ENCODE results near the gene GPBP1.
"Not testable (repeated sequence)": the region's sequence is repeated elsewhere in the genome, so short reads cannot be mapped to it uniquely, and the experiment has no call there.

The GPBP1 gene, protein sequence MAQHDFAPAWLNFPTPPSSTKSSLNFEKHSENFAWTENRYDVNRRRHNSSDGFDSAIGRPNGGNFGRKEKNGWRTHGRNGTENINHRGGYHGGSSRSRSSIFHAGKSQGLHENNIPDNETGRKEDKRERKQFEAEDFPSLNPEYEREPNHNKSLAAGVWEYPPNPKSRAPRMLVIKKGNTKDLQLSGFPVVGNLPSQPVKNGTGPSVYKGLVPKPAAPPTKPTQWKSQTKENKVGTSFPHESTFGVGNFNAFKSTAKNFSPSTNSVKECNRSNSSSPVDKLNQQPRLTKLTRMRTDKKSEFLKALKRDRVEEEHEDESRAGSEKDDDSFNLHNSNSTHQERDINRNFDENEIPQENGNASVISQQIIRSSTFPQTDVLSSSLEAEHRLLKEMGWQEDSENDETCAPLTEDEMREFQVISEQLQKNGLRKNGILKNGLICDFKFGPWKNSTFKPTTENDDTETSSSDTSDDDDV

DNA sequence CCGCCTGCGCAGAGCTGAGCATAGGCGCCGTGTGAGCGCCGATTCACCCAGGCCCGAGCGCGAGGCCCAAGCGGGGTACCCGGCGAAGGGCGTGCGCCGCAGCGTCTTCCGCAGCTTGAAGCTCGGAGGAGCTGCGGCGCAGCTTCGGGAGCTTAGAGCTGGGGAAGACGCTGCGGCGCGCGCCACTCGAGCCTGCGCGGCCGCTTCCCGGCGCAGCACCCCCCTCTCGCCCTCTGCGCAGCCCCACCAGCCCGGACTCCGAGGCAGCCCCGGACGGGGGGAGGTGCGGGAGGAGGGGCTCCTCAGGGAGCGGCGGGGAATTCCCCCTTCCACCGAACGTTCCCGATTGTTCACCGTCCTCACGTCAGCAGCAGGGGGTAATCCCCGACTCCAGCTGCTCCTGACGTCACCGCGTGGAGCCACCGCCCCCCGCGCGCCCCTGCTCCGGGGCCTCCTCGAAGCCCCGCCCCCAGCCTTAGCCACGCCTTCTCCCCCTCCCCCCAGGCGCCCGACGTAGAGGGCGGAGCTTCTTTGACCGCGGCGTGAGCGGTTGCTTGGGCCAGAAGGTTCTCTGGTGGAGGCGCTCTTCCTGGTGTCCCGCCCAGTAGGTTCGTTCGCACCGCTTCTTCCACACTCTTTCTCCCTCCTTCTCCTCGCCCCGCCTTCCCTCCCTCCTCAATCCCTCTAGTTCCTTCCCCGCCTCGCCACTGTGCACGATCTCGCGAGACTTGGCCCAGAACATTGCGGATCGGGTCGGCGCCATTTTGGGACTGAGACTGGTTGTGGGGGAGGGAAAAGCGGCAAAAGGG lies at the start of gene GPBP1:
GPBP1 (plus strand) TSS at position 741 of the 809 bp plus-strand sequence. CDS start 40,072 bp downstream, outside the sequence.
- DNase-seq = peak; percentile 99

DNA sequence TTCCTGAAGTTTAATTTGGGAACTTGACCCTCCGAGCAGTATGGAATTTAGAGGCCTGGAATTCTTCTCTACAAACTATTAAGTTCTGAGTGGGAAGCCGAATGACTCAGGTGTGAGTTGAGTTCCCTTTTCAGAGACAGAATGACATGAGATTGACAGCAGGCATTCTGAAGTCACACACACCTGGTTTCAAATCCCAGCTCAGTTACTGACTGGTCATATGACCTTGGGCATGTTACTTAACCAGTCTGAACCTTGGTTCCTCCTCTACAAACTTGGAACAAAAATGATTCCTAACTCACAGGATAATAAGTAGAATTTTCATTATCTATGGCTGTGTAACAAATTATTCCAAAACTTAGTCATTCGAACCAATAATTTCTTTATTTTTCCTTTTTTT lies 45.5 kb upstream of the GPBP1 start:
- DNase-seq = no peak

DNA sequence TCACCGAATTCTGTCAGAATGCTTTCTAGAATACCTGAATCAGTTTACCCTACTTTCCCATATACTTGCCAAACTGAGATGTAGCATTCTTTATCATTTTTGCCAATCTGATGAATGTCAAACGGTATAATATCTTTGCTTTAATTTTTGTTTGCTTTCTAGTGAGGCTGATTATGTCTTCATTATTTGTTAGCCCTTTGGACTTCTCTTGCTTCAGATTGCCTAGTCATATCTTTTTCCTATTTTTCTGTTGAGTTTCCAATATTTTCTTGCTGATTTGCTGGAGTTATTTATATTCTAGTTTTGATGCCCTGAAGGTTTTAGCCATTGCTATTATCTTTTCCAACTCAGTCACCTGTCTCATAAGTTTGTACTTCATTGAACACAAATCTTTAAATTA lies 40.3 kb upstream of the GPBP1 start:
- DNase-seq = no peak

DNA sequence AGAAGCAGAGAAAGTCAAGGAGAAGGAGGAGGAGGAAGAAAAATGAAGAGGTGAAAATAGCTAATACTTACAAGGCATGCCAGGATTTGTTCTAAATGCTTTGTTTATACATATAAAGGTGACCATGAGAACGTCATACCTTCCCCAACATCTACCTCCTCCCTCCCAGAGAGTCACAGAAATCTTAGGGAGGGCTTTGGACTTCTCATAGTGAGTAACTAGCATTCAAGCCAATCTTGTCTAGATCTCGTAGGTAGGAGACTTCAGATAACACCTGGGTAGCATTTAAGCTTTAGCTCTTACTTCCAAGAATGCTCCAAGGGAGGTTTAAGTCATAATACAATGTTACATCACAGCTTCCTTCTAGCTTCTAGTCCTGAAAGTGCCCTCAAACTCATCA lies 36.5 kb upstream of the GPBP1 start:
- no peak for DNase-seq

DNA sequence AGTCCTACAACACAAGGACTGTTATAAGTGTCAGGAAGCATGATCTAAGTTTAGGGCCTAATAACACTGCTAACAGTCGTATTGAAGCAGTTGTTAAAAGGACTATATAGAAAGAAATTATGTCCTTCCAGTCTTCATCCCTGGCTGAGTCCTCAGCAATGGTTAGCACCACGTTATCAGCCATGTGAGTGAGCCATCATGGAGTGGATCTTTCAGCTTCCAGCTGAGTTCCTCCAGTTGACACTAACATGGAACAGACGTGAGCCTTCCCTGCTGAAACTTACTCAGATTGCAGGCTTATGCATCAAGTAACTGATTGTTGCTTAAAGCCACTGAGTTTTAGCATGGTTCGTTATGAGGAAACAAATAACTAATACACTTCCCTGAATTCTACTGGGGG lies 21.5 kb upstream of the GPBP1 start:
- DNase-seq = no peak

DNA sequence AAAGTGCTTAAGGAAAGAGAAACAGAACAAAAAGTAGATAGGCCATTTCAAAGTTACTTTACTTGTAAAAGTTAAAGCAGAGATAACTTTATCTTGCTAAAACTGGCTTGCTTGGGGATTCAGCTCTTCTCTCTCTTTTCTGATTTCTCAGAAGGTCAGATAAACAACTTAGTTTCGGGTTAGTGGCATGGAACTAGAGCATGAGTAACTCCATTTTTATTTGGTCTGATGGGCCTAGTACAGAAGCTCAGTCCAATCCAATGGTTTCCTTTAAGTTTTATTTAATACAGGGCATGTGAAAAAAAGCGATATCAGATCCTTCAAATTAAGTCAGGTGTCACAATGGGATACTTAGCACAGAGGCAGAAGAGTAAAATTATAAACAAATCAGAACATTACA lies 18.8 kb upstream of the GPBP1 start:
- DNase-seq = no peak

DNA sequence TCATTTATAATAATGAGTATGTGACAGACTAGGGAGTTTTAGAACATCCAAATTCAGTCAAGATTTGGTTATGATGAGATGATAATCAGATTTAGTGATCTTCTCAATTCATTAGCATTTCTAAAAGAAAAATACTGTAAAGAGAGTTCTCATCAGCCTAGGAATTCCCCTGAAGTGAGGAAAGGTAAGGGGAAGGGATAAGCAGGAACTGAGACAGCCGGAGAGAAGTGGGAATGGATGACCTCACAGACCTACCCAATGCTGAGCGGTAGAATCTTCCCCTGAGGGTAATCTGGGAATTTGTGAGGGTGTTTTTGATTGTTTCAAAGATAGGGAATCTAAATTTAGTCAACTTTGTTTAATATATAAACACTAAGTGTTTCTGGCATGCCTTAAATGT lies 16.7 kb upstream of the GPBP1 start:
- no peak for DNase-seq

DNA sequence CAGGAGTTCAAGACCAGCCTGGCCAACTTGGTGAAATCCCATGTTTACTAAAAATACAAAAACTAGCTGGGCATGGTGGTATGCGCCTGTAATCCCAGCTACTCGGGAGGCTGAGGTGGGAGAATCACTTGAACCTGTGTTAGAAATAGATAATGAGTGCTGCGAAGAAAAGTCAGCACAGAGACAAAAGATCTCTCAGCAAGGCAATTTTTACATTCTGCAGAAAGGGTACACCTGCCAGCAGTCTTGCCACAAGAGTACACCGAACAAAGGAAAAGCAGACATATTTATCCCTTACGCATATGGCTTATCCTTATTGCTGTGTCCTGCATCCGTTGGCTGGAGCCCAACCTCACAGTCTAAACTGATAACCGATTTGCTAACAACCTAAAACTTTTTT lies 16.2 kb upstream of the GPBP1 start:
- no peak for DNase-seq

DNA sequence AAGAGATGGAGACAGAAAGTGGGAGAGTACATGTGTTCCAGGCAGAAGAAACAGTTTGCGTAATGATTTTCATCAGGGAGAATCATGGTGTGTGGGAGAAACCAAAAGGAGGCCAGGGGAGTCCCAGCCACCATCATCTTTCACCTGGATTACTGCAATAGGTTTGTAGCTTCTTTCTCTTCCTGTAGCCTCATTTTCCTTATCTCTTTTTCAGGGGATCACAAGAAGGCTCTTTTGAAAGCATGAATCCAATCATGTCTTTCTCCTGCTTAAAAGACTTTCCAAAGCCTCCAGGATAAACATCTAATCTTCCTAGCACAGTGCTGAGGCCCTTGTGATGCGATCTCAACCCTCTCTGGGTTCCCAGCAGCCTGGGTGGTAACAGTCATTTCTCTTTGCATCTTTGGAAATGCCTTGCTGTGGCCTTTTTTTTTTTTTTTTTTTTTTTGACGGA lies 10.3 kb upstream of the GPBP1 start:
- DNase-seq = no peak

DNA sequence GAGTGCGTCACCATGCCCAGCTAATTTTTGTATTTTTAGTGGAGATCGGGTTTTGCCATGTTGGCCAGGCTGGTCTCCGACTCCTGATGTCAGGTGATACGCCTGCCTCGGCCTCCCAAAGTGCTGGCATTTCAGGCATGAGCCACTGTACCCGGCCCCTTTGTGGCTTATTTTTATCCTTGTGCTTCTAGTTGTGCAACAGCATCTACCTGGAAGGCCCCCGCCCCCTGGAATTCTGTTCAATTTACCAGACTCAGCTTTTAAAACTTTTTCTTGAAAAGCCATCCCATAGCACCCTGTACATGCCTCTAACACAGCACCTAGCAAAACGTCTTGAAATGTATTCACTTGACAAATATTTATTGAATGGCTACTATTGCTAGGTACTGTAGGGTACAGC lies 9.7 kb upstream of the GPBP1 start:
- DNase-seq = no peak

DNA sequence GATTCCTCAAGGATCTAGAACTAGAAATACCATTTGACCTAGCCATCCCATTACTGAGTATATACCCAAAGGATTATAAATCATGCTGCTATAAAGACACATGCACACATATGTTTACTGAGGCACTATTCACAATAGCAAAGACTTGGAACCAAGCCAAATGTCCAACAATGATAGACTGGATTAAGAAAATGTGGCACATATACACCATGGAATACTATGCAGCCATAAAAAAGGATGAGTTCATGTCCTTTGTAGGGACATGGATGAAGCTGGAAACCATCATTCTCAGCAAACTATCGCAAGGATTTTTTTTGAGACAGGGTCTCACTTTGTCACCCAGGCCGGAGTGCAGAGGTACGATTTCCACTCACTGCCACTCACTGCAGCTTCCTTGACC lies 8.7 kb upstream of the GPBP1 start:
- DNase-seq = not testable (repeated sequence)

DNA sequence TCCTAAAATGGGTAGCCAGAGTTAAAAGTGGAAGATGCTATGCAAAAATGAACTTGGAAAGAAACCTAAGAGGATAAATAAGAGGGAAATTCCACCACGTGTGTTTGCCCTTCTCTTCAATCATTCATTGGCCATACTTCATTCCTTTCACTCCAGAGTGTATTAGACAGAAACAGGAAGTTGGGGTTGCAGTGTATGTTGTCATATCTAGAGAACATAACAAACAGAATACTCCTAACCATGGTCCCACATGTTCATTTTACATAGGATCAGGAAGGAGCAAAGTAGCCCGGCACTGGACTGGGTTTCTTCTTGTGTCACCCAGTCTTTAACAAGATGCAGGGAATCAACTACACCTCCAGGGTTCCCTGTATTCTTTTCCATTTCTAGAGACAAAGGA lies 7.6 kb upstream of the GPBP1 start:
- DNase-seq = peak; percentile 49 to 73

DNA sequence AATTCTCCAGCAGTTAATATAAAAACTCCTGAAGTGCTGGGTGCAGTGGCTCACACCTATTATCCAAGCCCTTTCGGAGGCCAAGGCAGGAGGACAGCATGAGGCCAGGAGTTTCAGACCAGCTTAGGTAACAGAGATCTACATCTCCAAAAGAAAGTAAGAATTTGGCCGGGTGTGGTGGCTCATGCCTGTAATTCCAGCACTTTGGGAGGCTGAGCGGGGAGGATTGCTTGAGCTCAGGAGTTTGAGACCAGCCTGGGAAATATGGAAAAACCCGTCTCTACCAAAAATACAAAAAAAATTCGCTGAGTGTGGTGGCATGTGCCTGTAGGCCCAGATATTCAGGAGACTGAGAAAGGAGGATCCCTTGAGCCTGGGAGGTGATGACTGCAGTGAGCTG lies 6.7 kb upstream of the GPBP1 start:
- no peak for DNase-seq

DNA sequence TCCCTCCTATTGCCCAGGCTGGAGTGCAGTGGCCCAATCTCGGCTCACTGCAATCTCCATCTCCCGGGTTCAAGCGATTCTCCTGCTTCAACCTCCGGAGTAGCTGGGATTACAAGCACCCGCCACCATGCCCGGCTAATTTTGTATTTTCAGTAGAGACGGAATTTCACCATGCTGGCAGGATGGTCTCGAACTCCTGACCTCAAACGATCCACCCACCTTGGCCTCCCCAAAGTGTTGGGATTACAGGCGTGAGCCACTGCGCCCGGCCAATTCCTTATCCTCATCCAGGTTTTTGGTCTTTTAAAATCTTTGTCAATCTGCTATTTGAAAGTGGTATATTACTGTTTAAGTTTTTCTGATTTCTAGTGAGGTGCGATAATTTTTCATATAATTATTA lies 3.7 kb upstream of the GPBP1 start:
- DNase-seq = not testable (repeated sequence)

DNA sequence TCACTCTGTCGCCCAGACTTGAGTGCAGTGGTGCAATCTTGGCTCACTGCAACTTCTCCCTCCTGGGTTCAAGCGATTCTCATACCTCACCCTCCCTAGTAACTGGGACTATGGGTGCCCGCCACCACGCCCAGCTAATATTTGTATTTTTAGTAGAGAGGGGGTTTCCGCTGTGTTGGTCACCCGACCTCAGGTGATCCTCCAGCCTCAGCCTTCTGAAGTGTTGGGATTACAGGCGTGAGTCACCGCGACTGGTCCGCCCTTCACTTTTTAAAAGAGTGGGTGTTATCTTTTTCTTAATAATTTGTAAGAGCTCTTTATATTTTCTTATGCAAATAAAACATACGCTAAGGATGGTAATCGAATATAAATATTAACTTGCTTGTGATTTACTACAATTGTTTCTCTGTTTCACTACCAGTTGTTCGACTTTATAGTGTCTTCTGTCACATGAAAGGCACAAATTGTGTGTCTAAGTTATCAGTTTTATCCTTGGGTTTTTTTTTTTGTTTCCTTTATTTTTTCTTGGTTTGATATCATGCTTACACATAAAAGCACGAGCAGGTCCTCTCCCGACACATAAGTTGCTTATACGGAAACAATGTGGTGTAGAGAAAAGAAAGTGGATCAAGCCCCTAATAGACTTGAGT lies 1.9 kb upstream of the GPBP1 start:
- DNase-seq = no peak

DNA sequence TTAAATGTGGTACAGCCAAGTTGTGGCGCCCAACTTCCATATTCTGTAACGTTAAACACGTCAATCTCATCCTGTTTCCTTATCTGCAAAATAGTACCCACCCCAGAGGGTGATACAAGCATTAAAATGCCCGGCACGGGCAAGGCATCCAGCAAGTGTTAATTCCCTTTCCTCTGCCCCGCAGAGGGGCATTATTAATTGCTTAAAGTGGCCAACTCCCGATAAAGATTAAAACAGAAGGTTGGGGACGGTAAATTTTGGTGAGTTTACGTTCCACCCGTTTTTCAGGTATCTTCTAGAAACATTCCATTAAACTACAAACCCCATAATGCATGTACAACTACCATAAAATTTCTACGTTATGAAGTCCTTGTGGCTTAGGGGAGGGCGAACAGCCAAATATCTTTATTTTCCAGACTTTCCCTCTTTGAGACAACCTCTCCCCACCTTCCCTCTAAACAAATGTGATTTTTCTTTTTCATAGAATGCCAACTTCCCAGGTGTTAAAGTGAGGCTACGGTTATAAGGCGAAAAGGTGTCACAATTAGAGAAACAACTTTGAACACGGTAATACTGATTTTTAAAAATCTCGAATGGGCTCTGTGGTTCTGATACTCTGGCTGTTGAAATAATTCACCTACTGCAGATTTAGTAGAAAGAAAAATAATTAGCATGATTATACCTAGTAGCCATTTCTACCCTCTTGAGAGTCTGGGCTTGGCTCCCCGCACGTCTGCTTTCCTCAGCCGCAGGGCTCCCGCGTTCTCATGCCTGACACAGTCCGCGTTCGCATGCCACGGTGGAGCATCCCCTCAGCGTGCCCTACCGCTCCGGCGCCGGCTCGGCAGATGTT lies 1.2 kb upstream of the GPBP1 start:
- DNase-seq = peak; percentile 61 to 72

DNA sequence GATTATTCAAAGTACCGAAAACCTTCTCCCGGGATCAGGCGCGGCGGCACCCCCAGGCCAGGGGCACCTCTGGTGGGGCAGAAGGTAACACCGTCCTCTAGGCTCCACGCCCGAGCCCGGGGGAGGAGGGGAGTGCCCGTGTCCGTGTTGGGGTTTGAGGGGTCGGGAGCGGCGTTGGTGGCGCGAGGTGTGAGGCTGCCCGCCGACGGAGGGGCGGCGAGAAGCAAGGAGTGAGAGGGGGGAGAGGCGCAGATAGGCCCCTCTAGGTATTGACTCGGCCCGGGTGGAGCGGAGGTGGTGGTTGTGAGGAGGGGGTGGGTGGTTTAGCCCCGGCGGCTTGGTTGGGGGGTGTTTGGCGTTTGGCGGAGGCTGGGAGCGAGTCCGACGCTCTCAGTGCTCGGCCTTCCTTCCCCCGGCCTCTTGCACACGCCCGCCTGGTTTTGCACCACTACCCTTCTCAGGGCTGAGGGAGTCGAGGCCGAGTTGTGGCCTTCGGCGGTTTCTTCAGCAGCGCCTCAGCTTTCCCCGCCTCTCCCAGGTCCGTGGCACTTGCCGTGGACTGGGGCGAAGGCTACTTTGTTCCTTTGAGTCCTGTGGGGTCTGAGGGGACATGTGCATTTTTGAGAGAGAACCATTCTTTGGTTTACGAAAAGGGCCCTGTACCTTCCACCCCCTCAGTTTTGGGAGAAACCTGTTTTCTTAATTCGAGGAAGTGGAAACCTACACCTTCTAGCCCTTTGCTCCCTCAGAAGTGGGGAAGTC lies 450 bp downstream of the GPBP1 start:
- peak; percentile 34 to 62 for DNase-seq

DNA sequence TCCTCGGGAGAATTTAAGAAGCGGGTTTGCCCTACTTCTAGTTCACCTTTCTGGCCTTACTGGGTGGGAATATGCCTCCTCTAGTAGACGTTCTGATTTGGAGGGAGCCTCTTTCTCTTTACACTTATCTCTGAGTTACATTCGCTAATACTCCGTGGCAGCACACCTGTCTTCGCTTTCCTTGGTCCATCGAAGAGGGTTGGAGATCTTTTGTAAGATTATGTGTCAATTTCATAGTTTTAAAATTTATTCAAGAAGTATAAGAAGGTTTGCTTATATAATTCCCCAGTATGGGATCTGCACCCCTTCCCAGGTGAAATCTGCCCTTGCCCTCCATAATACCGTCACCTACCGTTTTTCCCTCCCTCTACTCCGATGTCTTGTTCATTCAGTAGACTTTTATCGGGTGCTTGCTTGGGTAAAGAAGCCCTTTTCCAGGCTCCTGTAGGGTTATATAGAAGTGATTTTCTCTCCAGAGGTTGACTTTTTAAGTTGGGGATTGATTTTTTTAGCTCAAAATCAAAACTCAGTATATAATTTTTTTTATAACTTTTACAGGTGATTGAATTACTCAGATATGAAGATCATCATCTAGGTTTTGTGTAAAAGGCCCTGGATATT lies 1.1 kb downstream of the GPBP1 start:
- DNase-seq = peak in 1 of 2 experiments; percentile 62

DNA sequence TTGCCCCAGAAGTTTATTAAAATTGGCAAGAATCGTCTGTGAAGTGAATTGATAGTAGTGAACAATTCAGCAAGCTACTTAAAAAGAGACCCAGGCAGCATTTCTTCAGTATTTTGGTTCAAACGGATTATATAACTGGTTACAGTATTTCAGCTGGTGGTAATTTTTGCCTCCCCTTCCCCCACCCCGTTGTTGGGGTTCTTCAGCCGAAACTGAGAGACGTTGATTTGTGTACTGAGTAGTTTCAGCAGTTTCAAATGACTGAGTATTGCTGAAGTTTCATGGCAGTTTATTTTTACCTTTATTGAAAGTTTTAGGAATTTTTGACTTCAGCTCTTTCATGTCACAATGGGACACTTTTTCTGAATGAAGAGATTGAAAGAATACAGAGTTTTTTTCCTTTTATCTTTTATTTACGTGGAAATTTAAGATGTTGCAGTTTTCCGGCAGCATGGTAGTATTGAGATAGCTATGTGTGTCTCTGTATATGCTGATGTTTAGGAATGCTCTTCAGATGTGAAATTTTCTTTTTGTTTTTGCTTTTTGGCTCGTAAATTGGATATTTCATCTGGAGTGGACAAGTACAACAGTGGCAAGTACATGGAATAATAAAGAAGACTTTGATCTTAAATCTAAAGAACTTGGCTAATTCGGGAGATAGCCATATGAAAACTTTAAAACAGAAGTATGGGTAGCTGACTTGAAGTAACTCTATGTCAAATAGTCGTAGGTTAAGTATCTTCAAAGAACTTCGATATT lies 1.9 kb downstream of the GPBP1 start:
- DNase-seq = peak in 1 of 2 experiments; percentile 15

DNA sequence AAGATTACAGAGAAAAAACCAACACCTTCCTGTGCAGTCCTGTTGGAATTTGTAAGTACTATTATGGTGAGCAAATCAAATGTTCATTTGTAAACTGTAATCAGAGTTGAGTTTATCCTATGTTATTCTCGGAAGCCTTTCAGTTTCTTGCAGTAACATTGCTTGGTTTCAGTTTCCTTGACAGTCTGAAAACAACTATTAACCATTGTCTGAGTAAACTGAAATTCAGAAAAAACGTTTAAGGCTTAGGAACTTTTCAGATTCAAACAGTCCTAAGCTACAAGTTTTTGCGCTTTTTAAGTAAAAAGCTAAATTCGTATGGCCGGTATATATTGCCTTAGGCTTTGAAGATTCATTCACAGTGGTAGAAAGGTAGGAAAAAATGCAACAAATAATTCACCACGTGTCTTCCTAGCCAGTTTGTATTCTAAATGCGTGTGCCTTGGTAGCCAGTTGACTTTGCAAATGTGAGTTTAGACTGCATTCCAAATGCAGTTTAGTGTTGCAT lies 2.5 kb downstream of the GPBP1 start:
- DNase-seq = peak in 1 of 2 experiments; percentile 53
